IMR-90 (cell line): Measurements from ENCODE around the gene TEX53. TPM values are rescaled to one million over a fixed set of nuclear protein-coding genes. Genes with fewer than 3 reads are reported as not detected.

Experiments
- ATAC-seq: fragments of 200-7000 bp; cut with Tn5 transposase; 2 replicates; pipeline ENCODE4 v1.9.1; 2020; ENCODE audit warnings: low read depth, mild to moderate bottlenecking, moderate library complexity
- BruUV-seq: library from RNA; stranded (reverse); fragments of 400-500 nt; replicated peaks from 2 replicates; lab custom pipeline; 2021; lab: Mats Ljungman, UMichigan
- CTCF ChIA-PET: fragments of 300-600 bp; formaldehyde crosslinking; extraction: SDS; loops from one replicate; lab custom pipeline; 2021; ENCODE audit warnings: antibody characterized with exemption; lab: Yijun Ruan, JAX
- POLR2A ChIA-PET: fragments of 300-600 bp; sonication (Branson Sonifier 250); formaldehyde crosslinking; loops from one replicate; lab custom pipeline; 2022; ENCODE audit warnings: antibody characterized with exemption; ENCODE audit not compliant: unreplicated experiment; lab: Charles Lee
- DNase-seq: peaks from one replicate; pipeline ENCODE4 v3.0.0; 2013
- H2AFZ ChIP-seq: replicated peaks from 2 replicates; pipeline ENCODE3; 2013; ENCODE audit warnings: low read length, mild to moderate bottlenecking; ENCODE audit not compliant: poor library complexity
- H2AK5ac ChIP-seq: 2 replicates; pipeline ENCODE4 v1.6.1; 2013; ENCODE audit warnings: low read depth, low read length, inconsistent platforms
- H2AK9ac ChIP-seq: replicated peaks from 2 replicates; pipeline ENCODE3; 2013; ENCODE audit warnings: mild to moderate bottlenecking, low read depth, low read length, moderate library complexity; ENCODE audit not compliant: poor library complexity
- H2BK120ac ChIP-seq: 2 replicates; pipeline ENCODE4 v1.6.1; 2013; ENCODE audit warnings: low read depth, low read length, inconsistent platforms
- H2BK15ac ChIP-seq: 3 replicates; pipeline ENCODE4 v1.6.1; 2013; ENCODE audit warnings: low read depth, low read length, inconsistent platforms
- H2BK20ac ChIP-seq: 2 replicates; pipeline ENCODE4 v1.6.1; 2013; ENCODE audit warnings: low read depth, mild to moderate bottlenecking, inconsistent platforms, low read length, moderate library complexity
- H2BK5ac ChIP-seq: 2 replicates; pipeline ENCODE4 v1.6.1; 2013; ENCODE audit warnings: mild to moderate bottlenecking, low read depth, low read length, inconsistent platforms; ENCODE audit not compliant: poor library complexity, severe bottlenecking
- H3K14ac ChIP-seq: replicated peaks from 2 replicates; pipeline ENCODE4 v1.6.1; 2013; ENCODE audit warnings: low read depth, low read length, inconsistent platforms
- H3K18ac ChIP-seq: 2 replicates; pipeline ENCODE4 v1.6.1; 2013; ENCODE audit warnings: low read depth, low read length, control low read depth
- H3K23ac ChIP-seq: 2 replicates; pipeline ENCODE4 v1.6.1; 2013; ENCODE audit warnings: low read depth, low read length, inconsistent platforms
- H3K27ac ChIP-seq: 2 replicates; pipeline ENCODE4 v1.5.1; 2013; ENCODE audit warnings: mild to moderate bottlenecking, control low read depth, low read length; ENCODE audit not compliant: insufficient read depth
- H3K27me3 ChIP-seq: 2 replicates; pipeline ENCODE4 v1.6.1; 2013; ENCODE audit warnings: low read length; ENCODE audit not compliant: control insufficient read depth, insufficient read depth
- H3K36me3 ChIP-seq: 2 replicates; pipeline ENCODE4 v1.6.1; 2013; ENCODE audit warnings: low read length, mixed read lengths; ENCODE audit not compliant: control insufficient read depth, insufficient read depth
- H3K4ac ChIP-seq: 2 replicates; pipeline ENCODE4 v1.6.1; 2013; ENCODE audit warnings: low read depth, low read length, inconsistent platforms
- H3K4me1 ChIP-seq: 2 replicates; pipeline ENCODE4 v1.6.1; 2013; ENCODE audit warnings: low read length, mixed read lengths; ENCODE audit not compliant: control insufficient read depth, insufficient read depth
- H3K4me2 ChIP-seq: 2 replicates; pipeline ENCODE4 v1.6.1; 2013; ENCODE audit warnings: low read depth, mild to moderate bottlenecking, control low read depth, low read length, moderate library complexity
- H3K4me3 ChIP-seq: 2 replicates; pipeline ENCODE4 v1.5.1; 2013; ENCODE audit warnings: low read depth, mild to moderate bottlenecking, control low read depth, low read length, moderate library complexity; ENCODE audit not compliant: insufficient read depth
- H3K56ac ChIP-seq: 2 replicates; pipeline ENCODE4 v1.6.1; 2013; ENCODE audit warnings: low read length, inconsistent platforms; ENCODE audit not compliant: insufficient read depth; ENCODE audit errors: extremely low read depth
- H3K79me1 ChIP-seq, 2 experiments: 2 replicates each; pipeline ENCODE4 v1.6.1; 2013; ENCODE audit warnings: low read length in 2 of 2, inconsistent platforms in 1 of 2, low read depth in 1 of 2
- H3K9ac ChIP-seq: 2 replicates; pipeline ENCODE4 v1.6.1; 2013; ENCODE audit warnings: low read depth, low read length, control low read depth
- H3K9me1 ChIP-seq: 2 replicates; pipeline ENCODE4 v1.6.1; 2013; ENCODE audit warnings: low read length, inconsistent platforms; ENCODE audit not compliant: insufficient read depth
- H3K9me3 ChIP-seq: 2 replicates; pipeline ENCODE4 v1.6.1; 2013; ENCODE audit warnings: low read length; ENCODE audit not compliant: control insufficient read depth, insufficient read depth
- H4K20me1 ChIP-seq: 2 replicates; pipeline ENCODE4 v1.6.1; 2013; ENCODE audit warnings: low read length, inconsistent platforms; ENCODE audit not compliant: insufficient read depth
- H4K5ac ChIP-seq: 2 replicates; pipeline ENCODE4 v1.6.1; 2013; ENCODE audit warnings: mild to moderate bottlenecking, low read depth, low read length, control low read depth
- H4K8ac ChIP-seq, 2 experiments: 2 replicates each; pipeline ENCODE4 v1.6.1; 2013; ENCODE audit warnings: low read depth in 2 of 2, low read length in 2 of 2, control low read depth in 1 of 2, inconsistent platforms in 1 of 2
- H4K91ac ChIP-seq: 2 replicates; pipeline ENCODE4 v1.6.1; 2013; ENCODE audit warnings: low read depth, low read length, inconsistent platforms; ENCODE audit not compliant: insufficient read depth
- BHLHE40 ChIP-seq: fragments of 150-350 bp; IDR thresholded peaks from 2 replicates; pipeline ENCODE4 v1.6.1; 2016; ENCODE audit warnings: mild to moderate bottlenecking, low read depth, low read length
- CEBPB ChIP-seq: IDR thresholded peaks from 2 replicates; pipeline ENCODE4 v1.6.1; 2012; ENCODE audit warnings: low read depth, low read length, improper control_type of control experiment
- CHD1 ChIP-seq: IDR thresholded peaks from 2 replicates; pipeline ENCODE4 v1.6.1; 2012; ENCODE audit warnings: low read depth, low read length, improper control_type of control experiment
- CTCF ChIP-seq: conservative IDR thresholded peaks from 2 replicates; pipeline ENCODE4 v1.5.1; 2012; ENCODE audit warnings: mild to moderate bottlenecking, low read depth, low read length, improper control_type of control experiment
- ELK1 ChIP-seq: fragments of 150-350 bp; IDR thresholded peaks from 2 replicates; pipeline ENCODE4 v1.6.1; 2016; ENCODE audit warnings: low read depth, mild to moderate bottlenecking, low read length, moderate library complexity, borderline replicate concordance
- FOS ChIP-seq: fragments of 150-350 bp; IDR thresholded peaks from 2 replicates; pipeline ENCODE4 v1.6.1; 2016; ENCODE audit warnings: low read depth, low read length
- MAFK ChIP-seq: IDR thresholded peaks from 2 replicates; pipeline ENCODE4 v1.6.1; 2012; ENCODE audit warnings: low read depth, low read length, improper control_type of control experiment
- MAZ ChIP-seq: IDR thresholded peaks from 2 replicates; pipeline ENCODE4 v1.6.1; 2012; ENCODE audit warnings: low read depth, mild to moderate bottlenecking, low read length, improper control_type of control experiment, moderate library complexity, borderline replicate concordance
- MXI1 ChIP-seq: IDR thresholded peaks from 2 replicates; pipeline ENCODE4 v1.6.1; 2012; ENCODE audit warnings: low read depth, mild to moderate bottlenecking, low read length, moderate library complexity, borderline replicate concordance
- NFE2L2 ChIP-seq: fragments of 150-350 bp; IDR thresholded peaks from 2 replicates; pipeline ENCODE4 v1.6.1; 2016; ENCODE audit warnings: low read depth, mild to moderate bottlenecking, low read length
- POLR2A ChIP-seq: IDR thresholded peaks from 2 replicates; pipeline ENCODE4 v1.6.1; 2012; ENCODE audit warnings: mild to moderate bottlenecking, low read depth, low read length
- RAD21 ChIP-seq: IDR thresholded peaks from 2 replicates; pipeline ENCODE4 v1.6.1; 2012; ENCODE audit warnings: low read length, improper control_type of control experiment
- RCOR1 ChIP-seq: IDR thresholded peaks from 2 replicates; pipeline ENCODE4 v1.6.1; 2012; ENCODE audit warnings: mild to moderate bottlenecking, low read length, improper control_type of control experiment; ENCODE audit not compliant: insufficient replicate concordance
- RFX5 ChIP-seq: IDR thresholded peaks from 2 replicates; pipeline ENCODE4 v1.8.0; 2012; ENCODE audit warnings: low read depth, mild to moderate bottlenecking, low read length, moderate library complexity
- SMC3 ChIP-seq: fragments of 150-350 bp; IDR thresholded peaks from 2 replicates; pipeline ENCODE4 v1.6.1; 2016; ENCODE audit warnings: low read depth, mild to moderate bottlenecking, antibody characterized with exemption, low read length, moderate library complexity
- USF2 ChIP-seq: fragments of 150-350 bp; IDR thresholded peaks from 2 replicates; pipeline ENCODE4 v1.6.1; 2017; ENCODE audit warnings: mild to moderate bottlenecking, antibody characterized with exemption, low read length, low read depth
- WGBS, 2 experiments: methylation state at CpG; one replicate each; pipeline versions ENCODE4 v1.1.5 to v1.1.7; 2013; ENCODE audit warnings: missing lambda C conversion rate in 2 of 2; ENCODE audit not compliant: insufficient read length in 1 of 2; ENCODE audit errors: extremely low coverage in 2 of 2; 5-methylcytosine and 5-hydroxymethylcytosine counted together
- dilution Hi-C: fragments of 300-500 bp; cut with HindIII; formaldehyde crosslinking; loops from one replicate; pipeline ENCODE4 v1.14.3; 2018; ENCODE audit warnings: low sequenced_read_pairs; ENCODE audit not compliant: unreplicated experiment
- in situ Hi-C: fragments of 300-500 bp; cut with MboI; formaldehyde crosslinking; loops from 3 replicates; pipeline ENCODE4 v1.14.3; 2019; ENCODE audit warnings: low sequenced_read_pairs, inconsistent platforms, mixed read lengths
- intact Hi-C: fragments of 100-400 bp; cut with micrococcal nuclease; formaldehyde crosslinking; loops from 2 replicates; pipeline ENCODE4 v1.10.0; 2022
- polyA plus RNA-seq, 3 experiments: library from polyadenylated mRNA; depleted of rRNA; stranded (reverse); fragments of >200 nt; gene quantifications; 2 replicates each; pipeline ENCODE4 v1.2.3, GENCODE V29; 2012; ENCODE audit warnings: low replicate concordance in 1 of 3
- total RNA-seq: library from RNA; depleted of rRNA; stranded (reverse); fragments of >200 nt; gene quantifications from 2 replicates; pipeline ENCODE4 v1.2.3, GENCODE V29; 2012

Gene TEX53
- total and polyA plus RNA-seq, 2 of the 4 experiments (the other 2 are of a cell fraction): not detected

GRCh38 chr9:114619191-114619761, 38.3 kb downstream of the TEX53 start:
- H2BK20ac ChIP-seq: no peak overlapping the region
- H4K8ac ChIP-seq: no peak overlapping the region
- H2BK120ac ChIP-seq: no peak overlapping the region
- no peak overlapping the region for H3K4ac ChIP-seq
- H3K23ac ChIP-seq: peak overlapping the region; percentile 33; the same call in 1 of the 2 replicates
- no peak overlapping the region for H3K56ac ChIP-seq
- ChIA-PET CTCF (no interaction called here), POLR2A (no interaction called here)
- H3K4me1 ChIP-seq: peaks cover 8% of the 10 kb centered on the region
- H2BK5ac ChIP-seq: no peak overlapping the region
- no peaks in the 10 kb centered on the region for H3K27me3 ChIP-seq
- H3K36me3 ChIP-seq: peaks cover 3% of the 10 kb centered on the region; the same call in 1 of the 2 replicates
- in situ Hi-C loops (no loop called here), intact Hi-C loops (no loop called here), dilution Hi-C loops (no loop called here)
- 100% methylated on average over 5 of the region's 13 CpGs; no CpG with 5 or more reads in 1 of the 2 experiments for WGBS, 2 experiments
- peaks cover 4 to 6% of the 10 kb centered on the region in 2 experiments for H3K79me1 ChIP-seq
- DNase-seq (no peak), ATAC-seq (no peak)
- no peak overlapping the region for H3K14ac ChIP-seq
- H3K27ac ChIP-seq: no peak overlapping the region
- no peak overlapping the region for H3K18ac ChIP-seq
- H3K4me2 ChIP-seq: no peak overlapping the region
- no peak overlapping the region for H3K9ac ChIP-seq
- H4K20me1 ChIP-seq: peaks cover 10% of the 10 kb centered on the region; the same call in 1 of the 2 replicates
- peaks cover 14% of the 10 kb centered on the region for H3K9me1 ChIP-seq
- TF ChIP-seq NFE2L2 (no peak), RCOR1 (no peak), POLR2A (no peak), RFX5 (no peak), ELK1 (no peak), MAFK (no peak), CEBPB (no peak), RAD21 (no peak), SMC3 (no peak), FOS (no peak), MAZ (no peak), MXI1 (no peak), USF2 (no peak), CTCF (no peak), CHD1 (no peak), BHLHE40 (no peak)
- no peak overlapping the region for H2AK9ac ChIP-seq
- H3K4me3 ChIP-seq: no peak overlapping the region
- H3K9me3 ChIP-seq: no peaks in the 10 kb centered on the region
- H2BK15ac ChIP-seq: no peak overlapping the region
- H4K91ac ChIP-seq: no peak overlapping the region
- no peak overlapping the region for H2AK5ac ChIP-seq
- no peak overlapping the region for H2AFZ ChIP-seq
- no peak overlapping the region for H4K5ac ChIP-seq
- no TSS peak for BruUV-seq
